Hepatic stellate cell (primary cell): ENCODE measurements around the gene RRN3.
"Not testable (repeated sequence)": the region's sequence is repeated elsewhere in the genome, so short reads cannot be mapped to it uniquely, and the experiment has no call there.

ENCODE experiments used
- DNase-seq: peaks from one replicate; pipeline ENCODE4 v3.0.0; 2011; ENCODE audit warnings: low spot score

The RRN3 gene, protein sequence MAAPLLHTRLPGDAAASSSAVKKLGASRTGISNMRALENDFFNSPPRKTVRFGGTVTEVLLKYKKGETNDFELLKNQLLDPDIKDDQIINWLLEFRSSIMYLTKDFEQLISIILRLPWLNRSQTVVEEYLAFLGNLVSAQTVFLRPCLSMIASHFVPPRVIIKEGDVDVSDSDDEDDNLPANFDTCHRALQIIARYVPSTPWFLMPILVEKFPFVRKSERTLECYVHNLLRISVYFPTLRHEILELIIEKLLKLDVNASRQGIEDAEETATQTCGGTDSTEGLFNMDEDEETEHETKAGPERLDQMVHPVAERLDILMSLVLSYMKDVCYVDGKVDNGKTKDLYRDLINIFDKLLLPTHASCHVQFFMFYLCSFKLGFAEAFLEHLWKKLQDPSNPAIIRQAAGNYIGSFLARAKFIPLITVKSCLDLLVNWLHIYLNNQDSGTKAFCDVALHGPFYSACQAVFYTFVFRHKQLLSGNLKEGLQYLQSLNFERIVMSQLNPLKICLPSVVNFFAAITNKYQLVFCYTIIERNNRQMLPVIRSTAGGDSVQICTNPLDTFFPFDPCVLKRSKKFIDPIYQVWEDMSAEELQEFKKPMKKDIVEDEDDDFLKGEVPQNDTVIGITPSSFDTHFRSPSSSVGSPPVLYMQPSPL

DNA sequence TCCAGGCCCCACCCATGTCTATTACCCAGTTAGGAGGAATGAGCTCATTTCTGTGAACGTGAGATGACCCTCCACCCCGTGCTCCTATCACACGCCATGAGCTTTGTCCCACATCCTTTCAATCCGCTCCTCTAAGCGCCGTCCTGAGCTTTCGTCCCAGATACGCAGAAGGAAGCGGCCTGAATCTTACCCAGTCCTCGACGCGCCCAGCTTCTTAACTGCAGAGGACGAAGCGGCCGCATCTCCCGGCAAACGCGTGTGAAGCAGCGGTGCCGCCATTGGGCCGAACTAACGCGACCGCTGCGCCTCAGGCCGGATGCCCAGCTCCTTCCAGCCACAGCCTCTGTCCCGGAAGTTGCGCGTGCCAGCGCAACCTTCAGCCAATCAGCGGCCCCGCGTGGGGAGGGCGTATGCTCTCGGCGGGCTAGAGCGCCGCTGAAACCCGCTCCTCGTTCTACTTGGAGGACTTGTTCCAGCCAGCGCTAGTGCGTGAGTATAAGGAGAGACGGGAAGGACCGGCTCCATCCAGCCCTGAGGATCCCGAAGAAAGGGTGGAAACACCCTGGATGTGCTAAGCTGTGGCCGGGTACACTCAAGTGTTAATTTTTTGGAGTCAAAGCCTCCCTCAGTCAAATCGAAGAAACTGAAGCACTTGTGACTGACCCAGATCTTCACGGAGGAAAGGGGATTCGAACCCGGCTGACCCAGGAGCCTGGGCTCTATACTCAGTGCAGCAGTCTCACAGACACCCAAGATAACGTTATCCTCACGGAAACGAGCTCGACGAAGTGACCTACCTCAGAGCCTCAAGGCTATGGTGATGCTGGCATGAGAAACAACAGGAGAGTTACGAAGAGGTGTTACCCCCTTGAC lies at the start of gene RRN3:
RRN3 (minus strand) TSS at position 318 of the 873 bp plus-strand sequence; CDS start at position 279, 39 bp downstream.
- DNase-seq: peak; percentile 85

DNA sequence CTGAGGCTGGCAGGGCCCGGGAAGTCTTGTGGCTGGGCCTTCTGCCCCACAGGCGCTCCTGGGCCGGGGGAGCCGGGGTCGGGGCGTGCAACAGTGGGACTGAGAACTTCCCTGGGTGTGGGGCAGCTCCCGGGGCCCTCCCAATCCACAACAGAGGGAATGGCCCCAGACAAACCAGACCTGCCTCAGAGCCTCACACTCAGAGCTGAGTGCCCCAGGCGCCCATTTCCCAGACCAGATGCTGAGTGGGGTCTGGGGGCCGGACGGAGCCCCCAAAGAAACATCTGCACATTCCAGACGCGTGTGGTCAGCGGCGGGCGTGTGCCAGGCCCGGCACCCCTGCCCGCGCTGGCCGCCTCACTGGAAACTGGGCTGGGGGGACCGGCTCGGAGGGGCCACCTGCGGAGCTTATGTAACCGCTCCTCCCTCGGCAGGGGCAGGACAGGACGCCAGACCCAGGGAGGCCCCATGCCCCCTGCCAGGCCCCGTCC lies 49.6 kb upstream of the RRN3 start:
- DNase-seq: not testable (repeated sequence)

DNA sequence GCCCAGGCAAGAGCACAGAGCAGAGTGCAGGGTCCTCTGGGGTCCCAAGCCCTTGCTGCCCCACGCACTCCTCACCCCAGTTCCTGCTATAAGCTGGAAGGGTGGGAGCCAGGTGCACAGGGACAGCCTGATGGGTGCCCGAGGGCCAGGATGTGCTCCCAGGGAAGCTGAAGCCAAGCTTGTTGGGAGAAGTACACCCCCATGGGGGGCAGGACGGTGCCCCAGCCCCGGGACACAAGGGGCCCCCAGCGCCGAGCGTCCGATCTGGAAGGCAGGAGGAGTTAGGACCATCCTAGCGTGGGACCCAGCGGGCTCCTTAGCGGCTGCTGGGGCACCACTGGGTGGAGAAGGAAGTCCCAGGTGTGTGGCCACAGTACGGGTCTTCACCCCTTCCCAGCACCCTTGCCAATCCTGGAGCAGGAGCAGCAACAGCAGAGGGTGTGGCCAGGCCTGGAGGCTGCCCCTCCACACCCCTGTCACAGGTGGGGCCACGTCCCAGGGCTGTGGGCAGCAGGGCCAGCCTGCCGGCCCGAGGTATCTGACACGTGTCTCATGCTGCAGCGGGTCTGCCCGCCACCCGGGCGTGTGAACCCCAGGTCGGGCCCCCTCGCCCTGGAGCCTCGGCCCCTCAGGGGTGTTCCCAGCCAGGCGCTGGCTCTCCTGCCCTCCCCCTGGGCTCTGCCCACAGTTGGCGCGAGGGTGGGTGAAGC lies 49.0 kb upstream of the RRN3 start:
- DNase-seq: not testable (repeated sequence)

DNA sequence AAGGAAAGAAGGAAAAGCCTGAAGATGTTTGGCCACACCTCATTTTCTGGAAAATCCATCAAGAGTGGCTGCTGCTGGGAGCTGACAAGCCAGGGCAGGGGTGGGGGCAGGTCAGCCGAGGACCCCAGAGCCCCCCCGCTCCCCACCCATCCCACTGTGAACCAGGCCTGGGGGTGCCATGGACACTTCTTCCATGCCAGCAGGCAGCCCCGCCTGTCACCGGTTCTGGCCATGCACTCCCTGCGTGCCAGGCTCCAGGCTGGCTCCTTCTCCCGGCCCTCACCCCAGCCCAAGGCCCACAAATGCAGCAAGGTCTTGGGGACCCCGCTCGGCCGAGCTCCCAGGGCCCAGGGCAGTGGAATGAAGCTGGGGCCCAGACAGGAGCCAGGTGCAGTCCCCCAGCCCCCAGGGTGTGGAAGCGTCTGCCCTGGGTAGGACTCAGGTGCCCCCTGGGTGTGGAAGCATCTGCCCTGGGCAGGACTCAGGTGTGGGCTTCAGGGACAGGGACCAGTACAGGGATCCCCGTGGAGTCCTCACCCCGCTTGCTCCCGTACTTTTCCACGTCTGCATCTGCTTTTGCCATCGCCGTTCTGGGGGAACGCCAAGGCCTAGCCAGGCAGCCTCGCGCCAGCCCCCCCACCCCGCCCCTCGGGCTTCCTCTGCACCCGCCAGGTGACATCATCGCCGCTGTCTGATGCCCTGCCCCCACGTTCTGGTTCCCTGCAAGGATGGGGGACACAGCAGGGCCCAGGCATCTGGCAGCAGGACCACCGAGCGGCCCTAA lies 48.2 kb upstream of the RRN3 start:
- DNase-seq: not testable (repeated sequence)

DNA sequence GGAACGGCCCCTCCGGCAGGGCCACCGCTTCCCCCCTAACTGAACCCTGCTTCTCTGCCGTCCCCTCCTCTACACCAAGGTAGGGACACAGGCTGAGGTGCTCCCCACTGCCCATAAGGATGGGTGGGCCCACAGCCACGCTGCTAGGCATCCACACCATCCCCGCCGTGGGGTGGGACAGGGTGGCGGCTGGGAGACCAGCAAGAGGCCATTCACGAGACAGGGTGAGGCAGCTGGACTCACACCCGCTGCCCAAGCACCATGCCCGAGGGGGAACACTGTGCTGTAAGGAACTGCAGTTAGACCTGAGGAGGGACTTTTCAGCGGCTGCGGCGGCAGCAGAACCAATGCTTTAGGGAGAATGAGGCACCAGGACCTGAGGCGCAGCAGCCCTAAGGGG lies 47.5 kb upstream of the RRN3 start:
- no peak for DNase-seq

DNA sequence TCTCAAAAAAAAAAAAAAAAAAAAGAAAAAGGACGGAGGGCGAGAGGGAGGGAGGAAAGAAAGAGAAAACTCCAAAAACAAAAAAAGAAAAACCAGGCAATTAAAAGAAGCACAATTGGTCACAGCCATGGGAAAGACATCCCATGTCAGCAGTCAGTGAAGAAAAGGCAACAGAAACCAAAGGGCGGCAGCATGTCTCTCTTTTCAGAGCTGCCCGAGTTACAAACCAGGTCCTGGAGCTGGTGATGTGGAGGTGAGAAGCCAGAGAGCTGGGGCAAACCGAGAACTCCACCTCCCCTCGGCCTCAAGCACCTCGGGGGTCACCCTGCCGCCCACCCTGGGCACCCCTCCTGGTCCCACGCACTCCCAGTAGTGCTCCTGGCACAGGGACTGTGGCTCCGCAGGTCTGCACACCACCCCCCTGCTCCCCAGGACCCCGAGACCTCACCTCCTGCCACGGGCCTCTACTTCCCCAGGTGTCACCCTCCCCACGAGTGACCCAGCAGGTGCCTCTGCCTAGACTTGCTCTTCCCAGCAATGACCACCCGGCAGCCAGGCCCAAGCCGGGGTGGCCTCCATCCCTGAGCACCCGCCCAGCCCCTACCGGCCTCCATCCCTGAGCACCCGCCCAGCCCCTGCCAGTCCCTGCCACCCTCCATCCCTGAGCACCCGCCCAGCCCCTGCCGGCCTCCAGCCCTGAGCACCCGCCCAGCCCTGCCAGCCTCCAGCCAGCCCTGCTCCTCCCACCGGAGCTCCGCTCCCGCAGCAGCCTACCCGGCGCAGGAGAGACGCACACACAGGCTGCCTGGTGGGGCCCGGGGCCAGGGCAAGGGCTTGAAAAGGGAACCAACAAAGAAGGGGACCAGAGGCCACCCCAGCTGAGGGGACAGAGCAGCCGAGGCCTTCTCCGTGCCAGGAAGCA lies 46.6 kb upstream of the RRN3 start:
- DNase-seq: not testable (repeated sequence)

DNA sequence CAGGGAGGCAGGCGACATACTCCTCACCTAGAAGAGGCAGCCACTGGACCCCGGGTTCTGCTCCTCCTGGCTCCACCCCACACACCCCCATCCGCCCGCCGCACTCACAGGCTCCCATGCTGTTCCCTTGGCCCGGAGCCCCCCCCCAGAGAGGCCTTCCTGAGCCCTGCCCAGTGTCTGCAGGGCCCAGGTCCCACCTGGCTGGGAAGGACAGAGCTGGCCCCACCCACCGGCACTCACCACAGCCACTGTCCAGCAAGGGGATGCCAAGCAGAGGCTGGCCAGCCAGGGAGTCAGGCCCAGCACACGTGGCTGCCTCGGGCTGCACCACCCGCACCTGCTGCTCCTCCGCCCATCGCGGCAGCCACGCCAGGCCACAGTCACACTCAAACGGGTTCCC lies 43.4 kb upstream of the RRN3 start:
- not testable (repeated sequence) for DNase-seq

DNA sequence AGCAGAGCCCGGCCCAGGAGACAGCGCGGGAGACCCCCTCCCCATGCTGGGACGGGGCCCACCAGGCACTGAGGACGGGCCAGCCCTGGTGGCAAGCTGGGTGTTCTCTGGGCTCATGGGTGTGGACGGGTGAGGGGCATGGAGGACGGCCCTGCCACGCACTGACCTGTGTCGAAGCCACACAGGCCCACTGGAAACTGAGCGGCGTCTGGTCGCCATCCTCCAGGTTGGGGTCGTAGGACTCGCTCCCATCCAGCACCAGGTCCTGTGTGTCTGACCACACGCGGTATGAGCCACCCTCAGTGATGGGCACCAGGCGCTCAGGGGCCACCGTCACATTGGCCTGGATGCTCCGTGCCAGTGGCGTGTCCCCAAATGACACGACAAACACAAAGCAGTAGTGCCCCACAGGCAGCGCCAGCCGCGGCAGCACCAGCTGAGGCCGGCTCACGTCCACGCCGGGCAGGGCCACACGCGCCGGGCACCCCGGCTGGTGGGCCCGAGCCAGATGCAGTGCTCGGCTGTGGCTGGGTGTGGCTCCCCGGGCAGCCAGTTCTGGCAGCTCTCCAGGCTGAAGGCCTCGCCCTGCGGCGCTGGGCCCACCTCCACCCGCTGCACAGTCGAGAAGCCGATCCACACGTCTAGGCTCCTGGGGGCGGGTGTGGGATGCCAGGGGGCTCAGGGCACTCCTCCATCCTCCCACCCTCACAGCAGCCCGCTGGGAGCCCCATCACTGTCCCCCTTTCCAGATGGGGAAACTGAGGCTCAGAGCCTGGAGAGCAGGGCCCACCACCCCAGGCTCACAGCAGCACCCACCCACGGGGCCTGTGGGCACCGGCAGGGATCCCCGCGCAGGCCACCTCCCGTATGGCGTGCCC lies 41.6 kb upstream of the RRN3 start:
- not testable (repeated sequence) for DNase-seq

DNA sequence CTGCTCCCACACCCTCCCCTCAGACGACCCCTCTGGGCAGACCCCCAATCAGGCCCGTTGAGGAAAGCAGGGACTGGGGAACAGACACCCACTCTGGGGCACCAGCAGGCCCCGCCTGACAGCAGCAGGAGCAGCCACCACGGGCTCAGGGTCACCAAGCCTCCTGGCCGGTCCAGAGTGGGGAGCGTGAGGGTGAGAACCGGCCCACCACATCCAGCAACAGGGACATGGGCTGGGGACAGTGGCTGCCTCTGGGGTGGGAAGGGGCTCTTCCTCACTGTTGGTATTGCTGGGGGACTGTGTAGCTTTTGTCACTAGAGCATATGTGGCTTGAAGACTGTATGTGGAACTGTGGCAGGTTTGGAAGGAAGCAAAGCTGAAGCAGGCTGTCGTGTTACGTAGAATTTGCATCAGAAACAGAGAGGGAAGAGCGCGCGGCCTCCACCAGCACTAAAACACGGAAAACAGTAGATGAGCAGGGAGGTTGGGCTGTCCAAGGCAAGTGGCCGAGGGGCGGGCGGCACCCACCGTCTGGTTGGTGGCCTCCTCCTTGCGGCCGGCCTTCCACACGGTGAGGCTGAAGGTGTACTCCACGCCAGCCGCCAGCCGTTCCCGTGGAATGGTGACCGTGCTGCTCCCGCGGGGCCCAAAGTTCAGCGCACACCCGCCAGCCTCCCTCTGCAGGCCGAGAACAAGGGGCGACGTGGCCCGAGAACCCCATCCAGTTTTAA lies 40.8 kb upstream of the RRN3 start:
- not testable (repeated sequence) for DNase-seq

DNA sequence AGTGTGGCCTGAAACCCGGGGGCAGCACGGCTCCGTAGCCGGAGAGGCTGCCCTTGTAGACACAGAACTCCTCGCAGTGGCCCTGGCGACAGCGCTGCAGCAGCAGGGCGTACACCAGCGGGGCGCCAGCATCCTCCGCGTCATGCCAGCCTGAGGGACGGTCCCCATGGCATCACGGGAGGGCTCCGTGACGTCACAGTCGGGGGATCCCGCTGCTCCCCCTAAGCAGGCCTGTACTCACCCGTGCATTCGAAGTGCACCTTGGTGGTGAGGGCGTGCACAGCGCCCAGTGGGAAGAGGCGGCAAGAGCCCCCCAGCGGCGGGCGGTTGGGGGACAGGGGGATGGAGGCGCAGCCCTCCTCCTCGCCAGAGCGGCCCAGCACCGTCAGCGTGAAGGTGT lies 39.5 kb upstream of the RRN3 start:
- not testable (repeated sequence) for DNase-seq

DNA sequence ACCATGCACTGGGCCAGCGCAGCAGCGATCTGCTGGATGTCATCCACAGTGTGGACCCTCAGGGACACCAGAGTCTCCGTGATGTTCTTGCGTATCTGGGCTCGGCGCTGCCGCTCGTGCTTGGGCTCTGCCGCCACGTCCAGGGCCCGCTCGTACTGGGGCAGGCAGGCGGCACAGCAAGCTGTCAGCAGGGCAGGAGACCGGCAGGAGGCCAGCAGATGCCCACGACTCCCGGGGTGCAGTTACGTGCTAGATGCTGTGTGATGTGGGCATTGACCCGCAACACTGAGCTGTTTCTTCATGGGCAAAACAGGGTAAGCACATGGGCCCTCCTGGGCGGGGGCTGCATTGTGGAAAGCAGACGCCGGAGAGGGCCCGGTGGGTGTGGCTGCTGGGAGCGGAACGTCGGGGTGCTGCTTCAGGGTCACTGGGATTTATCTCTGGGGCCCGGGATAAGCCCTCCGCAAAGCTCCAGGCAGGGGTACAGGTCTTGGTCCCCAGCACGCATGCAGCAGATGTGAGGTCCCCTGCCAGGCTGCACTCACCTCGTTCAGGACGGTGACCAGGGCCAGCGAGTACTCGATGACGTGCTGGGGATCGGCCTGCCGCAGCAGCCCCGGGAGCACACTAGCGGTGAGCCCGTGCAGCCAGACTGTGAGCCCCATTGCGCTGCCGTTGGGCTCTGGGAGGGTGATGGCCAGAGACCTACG lies 38.8 kb upstream of the RRN3 start:
- not testable (repeated sequence) for DNase-seq

DNA sequence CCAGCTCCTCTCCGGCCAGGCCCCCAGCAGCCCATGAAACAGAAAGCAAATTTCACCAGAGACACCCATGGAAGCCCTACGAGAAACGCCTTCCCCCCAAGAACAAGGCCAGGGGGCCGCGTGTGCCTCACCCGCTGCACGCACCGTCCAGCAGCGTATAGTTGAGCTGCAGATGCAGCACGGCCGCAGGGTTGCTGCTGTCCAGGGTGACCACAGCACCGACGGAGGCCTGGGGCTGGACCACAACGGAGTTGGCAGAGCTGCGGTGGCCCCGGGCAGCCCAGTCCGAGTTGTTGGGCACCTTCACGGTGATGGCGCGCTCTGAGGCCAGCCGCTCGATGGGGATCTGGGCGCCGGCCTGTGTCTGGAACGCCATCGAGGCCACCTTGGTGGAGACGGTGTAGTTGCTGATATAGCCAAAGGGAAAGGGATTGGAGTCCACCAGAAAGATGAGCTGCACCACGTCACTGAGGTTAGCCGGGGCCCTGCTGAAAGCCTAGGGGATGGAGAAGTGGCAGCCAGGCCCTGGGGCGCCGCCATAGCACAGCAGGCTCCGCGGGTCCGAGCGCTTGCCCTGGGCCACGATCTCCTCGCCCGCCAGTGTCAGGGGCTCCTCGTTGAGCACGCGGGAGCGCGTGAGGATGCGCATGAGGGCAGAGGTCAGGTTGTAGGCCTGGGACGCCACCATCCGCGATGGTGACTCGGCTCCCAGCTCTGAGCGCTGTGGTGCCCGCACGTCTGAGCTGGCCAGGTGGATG lies 37.0 kb upstream of the RRN3 start:
- not testable (repeated sequence) for DNase-seq

DNA sequence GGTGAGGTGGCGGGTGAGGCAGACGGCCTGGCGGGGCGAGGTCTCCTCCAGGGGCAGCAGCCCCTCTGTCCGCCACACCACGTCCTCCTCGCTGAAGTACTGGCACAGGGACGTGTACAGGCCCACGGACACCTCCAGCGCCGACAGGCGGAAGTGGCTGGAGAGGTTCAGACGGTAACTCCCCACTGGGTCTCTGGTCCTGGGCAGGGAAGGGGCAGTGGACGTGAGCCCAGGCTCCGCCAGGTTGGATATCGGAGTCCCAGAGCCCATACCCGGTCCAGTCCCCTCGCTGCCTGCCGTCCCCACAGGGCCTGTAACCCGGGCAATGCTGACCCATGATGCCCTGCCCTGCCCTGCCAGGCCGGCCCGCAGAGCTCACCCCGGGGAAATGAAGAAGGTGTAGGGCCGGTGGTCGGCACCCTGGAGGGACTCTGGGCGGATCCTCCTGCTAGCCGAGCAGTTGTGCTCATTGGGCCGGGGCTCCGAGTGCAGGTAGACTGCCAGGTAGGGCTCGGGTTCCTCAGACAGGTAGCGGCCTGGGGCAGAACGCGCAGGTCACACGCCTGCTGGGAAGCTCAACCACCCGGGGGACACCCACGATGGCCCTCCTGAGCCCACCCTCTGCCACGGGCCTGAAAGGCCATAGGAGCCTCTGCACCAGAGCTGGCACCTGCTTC lies 36.3 kb upstream of the RRN3 start:
- DNase-seq: not testable (repeated sequence)

DNA sequence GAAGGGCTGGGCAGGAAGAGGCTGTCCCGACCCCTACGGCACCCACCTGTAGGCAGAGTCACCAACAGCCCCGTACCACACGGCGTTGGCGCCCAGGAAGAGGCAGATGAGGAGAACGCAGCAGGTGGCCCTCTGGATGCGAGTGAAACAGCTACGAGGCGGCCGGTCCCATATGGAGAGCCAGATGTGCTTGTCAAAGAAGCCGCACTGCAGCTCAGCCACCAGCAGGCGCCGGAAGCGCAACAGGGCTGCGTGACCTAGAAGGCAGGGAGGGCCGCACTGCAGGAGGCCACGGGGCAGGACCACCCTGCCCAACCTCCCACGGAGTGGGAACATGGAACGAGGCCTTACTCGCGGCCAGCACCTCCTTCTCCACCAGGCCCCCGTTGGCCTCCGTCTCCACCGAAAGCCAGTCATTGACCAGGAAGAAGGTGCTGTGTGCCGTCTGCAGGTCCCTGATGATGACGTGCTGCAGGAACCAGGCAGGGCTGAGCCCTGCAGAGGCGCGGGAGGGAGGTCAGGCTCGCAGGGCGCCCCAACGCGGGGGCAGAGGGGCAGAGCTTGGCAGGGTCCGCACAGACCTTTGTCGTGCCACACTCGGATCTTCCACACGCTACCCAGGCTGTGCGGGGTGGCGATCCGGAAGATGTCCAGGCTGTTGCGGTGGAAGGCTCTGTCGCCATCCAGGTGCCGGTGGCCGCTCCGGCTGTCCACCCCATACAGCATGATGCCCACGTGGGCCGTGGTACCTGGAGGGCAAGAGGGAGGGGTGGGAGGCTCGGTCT lies 33.8 kb upstream of the RRN3 start:
- not testable (repeated sequence) for DNase-seq

DNA sequence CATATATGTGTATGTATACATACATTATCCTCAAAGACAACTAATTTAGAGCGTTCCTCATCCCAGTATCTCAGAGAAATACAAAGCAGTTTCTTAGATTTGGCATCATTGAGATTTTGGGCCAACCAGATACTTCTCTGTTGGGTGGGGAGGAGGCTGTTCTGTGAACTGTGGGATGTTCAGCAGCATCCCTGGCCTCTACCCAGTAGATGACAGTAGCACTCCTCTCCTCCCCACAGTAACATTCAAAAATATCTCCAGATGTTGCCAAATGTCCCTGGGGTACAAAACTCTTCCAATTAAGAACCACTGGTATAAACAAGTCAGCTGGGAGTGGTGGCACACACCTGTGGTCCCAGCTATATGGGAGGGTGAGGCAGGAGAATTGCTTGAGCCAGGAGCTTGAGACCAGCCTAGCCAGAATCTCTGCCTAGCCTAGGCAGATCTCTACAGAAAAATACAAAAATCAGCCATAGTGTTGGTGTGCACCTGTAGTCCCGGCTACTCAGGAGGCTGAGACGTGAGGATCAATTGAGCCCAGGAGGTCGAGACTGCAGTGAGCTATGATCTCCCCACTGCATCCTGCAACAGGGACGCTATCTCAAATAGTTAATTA lies 6.4 kb upstream of the RRN3 start:
- DNase-seq: not testable (repeated sequence)
